AML-193 (cell line): ENCODE results near the gene WWC1.
"Not testable (repeated sequence)": the region's sequence is repeated elsewhere in the genome, so short reads cannot be mapped to it uniquely, and the experiment has no call there.

Source experiments
- DNase-seq, 2 experiments: peaks; one replicate each; lab custom pipeline; 2025; lab: John Stamatoyannopoulos, UW

Gene WWC1

GRCh38 chr5:168308976-168309598, 17.6 kb downstream of the WWC1 start:
- no peak for DNase-seq

- not testable (repeated sequence) for DNase-seq
These were observed 19.1 kb downstream of the WWC1 start for GRCh38 chr5:168310541-168310940.

DNA sequence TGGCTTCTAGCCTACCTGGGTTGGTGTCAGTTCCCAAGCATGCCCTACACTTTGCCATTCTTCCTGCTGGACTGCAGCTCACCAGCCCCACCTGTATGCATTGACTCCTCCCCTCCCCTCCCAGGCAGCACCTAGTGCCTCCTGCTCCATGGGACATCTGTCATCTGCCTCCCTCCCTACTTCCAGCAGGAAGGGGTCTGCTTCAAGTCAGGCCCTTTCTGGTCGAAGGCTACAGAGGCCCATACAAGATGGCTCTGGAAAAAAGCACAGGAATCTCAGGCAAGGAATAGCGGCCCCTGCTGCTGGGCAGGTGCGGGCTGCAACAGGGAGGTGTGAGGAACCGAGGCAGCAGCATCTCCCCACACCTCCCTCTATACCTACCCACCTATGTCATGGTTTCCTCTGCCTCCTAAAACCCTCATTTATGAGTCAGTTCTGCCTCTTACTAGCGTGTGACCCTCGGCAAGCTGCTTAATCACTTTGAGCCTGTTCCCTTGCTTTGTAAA, 19.7 kb downstream of the WWC1 start:
- DNase-seq = no peak

GRCh38 chr5:168312606-168313295, 21.3 kb downstream of the WWC1 start:
- no peak for DNase-seq

DNA sequence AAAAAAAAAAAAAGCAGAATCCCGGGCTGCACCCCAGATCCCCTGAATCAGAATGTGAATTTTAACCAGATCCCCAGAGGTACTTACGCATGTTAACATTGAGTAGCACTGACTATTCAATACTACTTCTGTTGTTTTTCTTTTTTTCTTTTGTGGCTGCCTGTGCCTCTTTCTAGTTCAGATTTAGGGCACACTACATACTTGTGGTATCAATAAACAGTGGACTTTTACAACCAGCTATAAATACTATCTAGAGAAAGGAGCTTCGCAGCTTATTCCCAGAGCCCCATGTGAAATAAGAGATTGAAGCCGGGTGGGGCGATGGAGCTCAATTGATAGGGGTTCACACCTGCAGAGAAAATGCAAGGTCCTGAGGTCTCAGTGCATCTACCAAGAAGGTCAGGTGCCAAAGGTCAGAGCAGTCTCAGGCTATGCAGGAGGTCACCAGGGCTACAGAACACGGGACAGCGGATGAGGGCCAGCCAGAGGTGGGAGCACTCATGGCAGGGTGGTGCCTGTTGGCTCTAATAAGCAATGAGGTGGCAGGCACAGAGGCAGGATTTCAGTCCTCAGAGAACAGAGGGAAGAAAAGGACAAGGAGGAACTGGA, 22.3 kb downstream of the WWC1 start:
- no peak for DNase-seq

DNA sequence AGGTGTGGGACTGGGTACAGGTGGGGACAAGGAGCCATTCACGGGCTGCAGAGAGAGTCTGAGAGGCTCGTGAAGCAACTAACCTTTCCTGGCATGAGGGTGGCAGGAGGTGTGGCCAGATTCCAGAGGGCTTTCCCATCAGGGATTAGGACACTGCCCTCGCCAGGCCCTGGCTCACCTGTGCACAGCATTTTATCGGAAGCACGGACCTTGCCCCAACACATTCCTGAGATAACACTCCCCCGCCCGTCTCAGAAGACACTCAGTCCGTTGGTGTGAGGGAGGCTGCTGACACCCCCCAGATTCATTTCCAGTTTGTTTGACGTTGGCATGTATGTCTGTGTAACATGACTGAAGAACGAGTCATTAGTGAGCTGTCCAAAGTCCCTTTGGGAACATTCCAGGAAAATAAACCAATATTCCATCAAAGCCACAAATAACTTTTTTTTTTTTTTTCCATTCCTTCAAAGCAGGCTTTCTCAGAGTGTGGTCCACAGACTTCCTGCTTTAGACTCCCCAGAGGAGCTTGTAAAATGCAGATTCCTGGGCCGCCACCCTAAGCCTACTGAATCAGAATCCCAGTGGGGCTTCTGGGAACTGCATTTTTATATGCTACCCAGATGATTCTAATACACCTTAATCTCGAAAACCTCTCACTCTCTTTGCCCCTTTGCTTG, 23.4 kb downstream of the WWC1 start:
- no peak for DNase-seq

DNA sequence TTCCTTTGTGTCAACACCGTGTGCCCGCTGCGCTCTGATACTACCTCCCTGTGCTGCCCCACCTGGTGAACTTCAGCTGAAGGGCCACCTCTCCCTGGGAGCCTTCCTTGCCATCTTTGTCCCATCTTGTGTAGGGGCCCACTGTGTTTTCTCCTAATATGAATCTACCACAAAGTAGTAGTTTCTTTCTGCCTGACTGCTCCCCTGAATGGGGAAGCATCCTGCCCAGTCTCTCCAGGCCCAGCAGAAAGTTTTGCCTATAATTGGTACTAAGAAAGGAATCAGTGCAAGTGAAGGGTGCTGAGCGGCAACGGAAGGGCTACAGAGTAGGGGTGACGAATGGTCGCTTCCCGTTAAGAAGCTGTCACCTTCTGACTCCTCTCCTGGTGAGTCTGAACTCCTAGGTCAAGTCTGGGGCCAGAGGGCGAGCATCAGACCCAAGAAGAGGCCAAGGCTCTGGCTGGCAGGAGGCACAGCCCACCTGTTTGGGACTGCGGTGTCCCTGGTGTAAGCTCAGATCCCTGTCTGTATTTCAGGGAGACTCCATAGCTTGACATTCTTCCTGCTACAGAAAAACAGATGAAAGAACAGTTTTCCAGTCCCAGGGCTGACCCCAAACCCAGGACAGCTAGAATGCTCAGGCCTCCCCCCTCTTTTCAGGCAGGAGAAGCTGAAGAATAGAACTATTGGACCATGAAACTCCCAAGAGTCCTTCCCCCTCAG, 24.1 kb downstream of the WWC1 start:
- DNase-seq = no peak

GRCh38 chr5:168316139-168316578, 24.7 kb downstream of the WWC1 start:
- DNase-seq = no peak

- no peak for DNase-seq
These were observed 25.7 kb downstream of the WWC1 start for GRCh38 chr5:168317096-168317520.

GRCh38 chr5:168317521-168318147, 26.2 kb downstream of the WWC1 start:
- DNase-seq = no peak

DNA sequence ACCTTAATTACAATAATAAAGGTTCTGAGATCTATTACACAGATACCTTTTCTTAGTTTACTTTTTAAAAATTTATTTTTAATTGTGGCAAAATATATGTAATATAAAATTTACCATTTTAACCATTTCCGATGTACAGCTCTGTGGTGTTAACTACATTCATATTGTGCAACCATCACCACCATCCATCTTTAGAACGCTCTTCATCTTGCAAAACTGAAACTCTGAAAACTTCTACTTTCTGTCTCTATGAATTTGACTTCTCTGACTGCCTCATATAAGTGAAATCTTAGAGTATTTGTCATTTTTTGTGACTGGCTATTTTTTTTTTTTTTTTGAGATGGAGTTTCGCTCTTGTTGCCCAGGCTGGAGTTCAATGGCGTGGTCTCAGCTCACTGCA, 26.8 kb downstream of the WWC1 start:
- DNase-seq = no peak

- no peak for DNase-seq
These were observed 28.3 kb downstream of the WWC1 start for GRCh38 chr5:168319774-168320173.

DNA sequence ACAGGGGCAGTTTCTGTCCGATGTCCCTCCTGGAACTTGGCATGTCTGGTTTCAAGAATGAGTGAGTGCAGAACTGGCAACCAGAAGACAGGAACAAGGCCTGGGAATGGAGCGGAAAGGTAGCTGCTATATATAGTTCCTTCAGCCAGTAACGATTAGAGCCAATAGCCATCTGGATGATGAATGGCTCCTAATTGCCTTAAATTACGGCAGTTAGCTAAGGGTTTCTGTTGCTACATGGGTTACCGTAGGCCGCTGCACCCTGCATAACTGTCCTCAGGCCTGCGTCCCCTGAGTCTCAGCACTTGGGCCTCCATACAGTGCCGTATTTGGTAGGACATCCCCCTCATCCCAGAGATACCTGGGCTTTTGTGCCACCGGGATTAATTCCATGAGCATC, 29.4 kb downstream of the WWC1 start:
- DNase-seq = no peak

- no peak for DNase-seq
These were observed 33.6 kb downstream of the WWC1 start for GRCh38 chr5:168324859-168325630.

DNA sequence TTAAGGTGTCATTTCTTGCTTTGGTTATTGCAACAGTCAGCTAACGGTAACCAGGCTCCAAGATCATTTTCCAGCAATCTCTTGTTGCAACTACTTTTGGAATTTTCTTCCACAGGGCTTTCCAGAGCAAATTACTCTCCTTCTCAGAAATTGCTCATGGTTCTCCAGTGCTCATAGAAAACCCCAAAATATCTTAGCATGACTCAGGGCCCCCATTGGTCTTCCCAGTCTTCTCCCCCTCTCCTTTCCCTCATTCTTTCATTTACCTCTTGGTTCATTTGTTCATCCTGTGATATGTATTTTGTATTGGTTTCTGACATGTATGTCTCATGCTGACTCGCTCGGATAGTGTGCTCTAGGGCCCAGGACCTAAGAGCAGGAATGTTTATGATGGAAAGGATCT, 35.6 kb downstream of the WWC1 start:
- DNase-seq = no peak

GRCh38 chr5:168327451-168327850, 36.0 kb downstream of the WWC1 start:
- DNase-seq = no peak

DNA sequence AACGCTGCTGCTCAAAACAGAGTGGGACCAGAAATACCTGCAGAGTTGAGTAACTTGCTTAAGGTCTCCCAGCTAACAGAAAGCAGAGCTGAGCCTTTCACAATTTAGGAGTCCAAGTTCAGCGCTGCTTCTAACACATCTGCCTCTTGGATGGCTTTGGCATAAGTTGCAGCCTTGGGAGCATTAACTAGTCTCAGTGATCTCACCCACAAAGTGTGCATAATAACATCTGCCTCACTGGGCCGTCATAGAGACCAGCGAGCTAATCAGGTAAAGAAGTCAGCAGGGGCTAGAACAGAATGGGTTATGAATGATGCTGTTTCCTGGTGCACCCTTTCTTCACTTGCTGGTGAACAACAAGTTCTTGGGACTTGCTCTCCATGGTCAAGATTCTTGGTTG, 36.5 kb downstream of the WWC1 start:
- no peak for DNase-seq

DNA sequence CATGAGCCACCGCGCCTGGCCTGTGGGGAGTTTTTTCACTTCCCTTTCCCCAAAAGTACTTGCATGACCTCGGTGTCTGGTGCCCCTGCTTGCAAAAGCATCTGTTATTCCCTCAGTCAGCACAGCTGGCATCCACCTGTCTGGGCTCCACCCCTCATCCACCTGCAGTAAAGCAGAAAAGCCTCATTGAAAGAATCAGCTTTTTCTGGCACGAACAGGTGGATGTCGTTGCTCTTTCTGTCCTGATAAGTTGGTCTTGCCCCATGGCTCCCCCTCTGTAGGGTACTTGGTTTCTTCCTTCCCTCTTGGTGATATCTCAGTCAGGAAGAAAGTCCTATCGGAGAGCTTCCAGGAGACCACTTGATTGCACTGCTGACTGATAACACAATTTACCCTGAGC, 37.4 kb downstream of the WWC1 start:
- DNase-seq = no peak

- DNase-seq = no peak
These were observed 37.9 kb downstream of the WWC1 start for GRCh38 chr5:168329302-168329701.

DNA sequence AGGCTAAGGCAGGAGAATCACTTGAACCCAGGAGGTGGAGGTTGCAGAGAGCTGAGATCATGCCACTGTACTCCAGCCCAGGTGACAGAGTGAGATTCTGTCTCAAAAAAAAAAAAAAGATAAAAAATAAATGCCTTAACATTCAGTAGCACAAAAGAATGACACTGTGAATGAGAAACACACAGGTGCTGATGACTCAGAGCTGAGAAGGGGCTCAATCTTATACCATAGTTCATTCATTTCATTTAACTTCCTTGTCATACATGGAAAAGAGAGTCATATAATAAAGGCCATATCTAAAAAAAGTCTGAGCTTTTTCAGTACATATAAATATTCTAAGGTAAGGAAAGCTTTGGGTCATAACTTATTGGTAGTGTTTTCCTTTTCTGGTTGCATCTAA, 40.6 kb downstream of the WWC1 start:
- DNase-seq = no peak

- DNase-seq = no peak
These were observed 42.8 kb downstream of the WWC1 start for GRCh38 chr5:168334280-168334679.
